Neuronal stem cell (in vitro differentiated cells): ENCODE data around the gene TIMP1.

Experiments used
- DNase-seq: peaks from one replicate; pipeline ENCODE4 v3.0.0-alpha.2; 2013; ENCODE audit warnings: low spot score
- H2AFZ ChIP-seq: one replicate; pipeline ENCODE4 v1.6.1; 2013; ENCODE audit warnings: mild to moderate bottlenecking, low read length, inconsistent platforms
- H2AK5ac ChIP-seq: 2 replicates; pipeline ENCODE4 v1.6.1; 2013; ENCODE audit warnings: low read depth, mild to moderate bottlenecking, inconsistent platforms, low read length, moderate library complexity, mixed read lengths
- H2BK120ac ChIP-seq: 2 replicates; pipeline ENCODE4 v1.6.1; 2013; ENCODE audit warnings: low read depth, mild to moderate bottlenecking, inconsistent platforms, low read length, moderate library complexity, mixed read lengths
- H2BK12ac ChIP-seq: one replicate; pipeline ENCODE4 v1.6.1; 2013; ENCODE audit warnings: low read length, inconsistent platforms
- H2BK15ac ChIP-seq: 2 replicates; pipeline ENCODE4 v1.6.1; 2013; ENCODE audit warnings: mild to moderate bottlenecking, low read length, inconsistent platforms, mixed read lengths
- H2BK5ac ChIP-seq: one replicate; pipeline ENCODE4 v1.6.1; 2013; ENCODE audit warnings: inconsistent platforms, mild to moderate bottlenecking, low read length, moderate library complexity
- H3K14ac ChIP-seq: one replicate; pipeline ENCODE4 v1.6.1; 2013; ENCODE audit warnings: low read length, inconsistent platforms
- H3K18ac ChIP-seq: 2 replicates; pipeline ENCODE4 v1.6.1; 2013; ENCODE audit warnings: low read length, inconsistent platforms
- H3K23ac ChIP-seq: 2 replicates; pipeline ENCODE4 v1.6.1; 2013; ENCODE audit warnings: low read depth, mild to moderate bottlenecking, mixed read lengths, low read length, inconsistent platforms; ENCODE audit not compliant: poor library complexity
- H3K27ac ChIP-seq: replicated peaks from 3 replicates; pipeline ENCODE4 v1.5.1; 2013; ENCODE audit warnings: low read length, inconsistent platforms
- H3K27me3 ChIP-seq, 3 experiments: 2 replicates each; pipeline ENCODE4 v1.6.1; 2013; ENCODE audit warnings: low read length in 3 of 3, mild to moderate bottlenecking in 2 of 3, inconsistent platforms in 1 of 3, low read depth in 1 of 3, mixed read lengths in 1 of 3, moderate library complexity in 1 of 3; ENCODE audit not compliant: control insufficient read depth in 3 of 3, insufficient read depth in 3 of 3
- H3K36me3 ChIP-seq, 2 donors: replicated peaks in 1 of 2; 2 replicates each; pipeline ENCODE4 v1.6.1; 2013; ENCODE audit warnings: low read length in 2 of 2; ENCODE audit not compliant: control insufficient read depth in 2 of 2, insufficient read depth in 2 of 2
- H3K4ac ChIP-seq: 2 replicates; pipeline ENCODE4 v1.6.1; 2013; ENCODE audit warnings: inconsistent platforms, mild to moderate bottlenecking, low read length, moderate library complexity
- H3K4me1 ChIP-seq, 2 donors: 1 replicate in 1 of 2; 2 replicates in 1 of 2; pipeline ENCODE4 v1.6.1; 2013; ENCODE audit warnings: low read length in 2 of 2, low read depth in 1 of 2; ENCODE audit not compliant: control insufficient read depth in 2 of 2, insufficient read depth in 1 of 2
- H3K4me2 ChIP-seq: one replicate; pipeline ENCODE4 v1.6.1; 2013; ENCODE audit warnings: mild to moderate bottlenecking, low read length, inconsistent platforms; ENCODE audit not compliant: insufficient read depth, poor library complexity, severe bottlenecking
- H3K4me3 ChIP-seq, 2 donors: 2 replicates each; pipeline ENCODE4 v1.5.1; 2013; ENCODE audit warnings: low read length in 2 of 2, mild to moderate bottlenecking in 2 of 2, inconsistent platforms in 1 of 2, moderate library complexity in 1 of 2
- H3K79me1 ChIP-seq: one replicate; pipeline ENCODE4 v1.6.1; 2013; ENCODE audit warnings: low read depth, mild to moderate bottlenecking, inconsistent platforms, low read length, moderate library complexity
- H3K9ac ChIP-seq: one replicate; pipeline ENCODE4 v1.6.1; 2013; ENCODE audit warnings: mild to moderate bottlenecking, low read depth, low read length, inconsistent platforms; ENCODE audit not compliant: poor library complexity
- H3K9me3 ChIP-seq, 2 donors: replicated peaks in 1 of 2; 2 replicates each; pipeline versions ENCODE3 to v1.6.1; 2013; ENCODE audit warnings: low read length in 2 of 2, mild to moderate bottlenecking in 2 of 2, inconsistent platforms in 1 of 2, low read depth in 1 of 2, mixed read lengths in 1 of 2, moderate library complexity in 1 of 2; ENCODE audit not compliant: control insufficient read depth in 2 of 2, insufficient read depth in 1 of 2
- H4K8ac ChIP-seq: one replicate; pipeline ENCODE4 v1.6.1; 2013; ENCODE audit warnings: low read depth, mild to moderate bottlenecking, inconsistent platforms, low read length, moderate library complexity
- H4K91ac ChIP-seq: one replicate; pipeline ENCODE4 v1.6.1; 2013; ENCODE audit warnings: low read length, low read depth, mild to moderate bottlenecking, inconsistent platforms; ENCODE audit not compliant: poor library complexity
- WGBS, 2 donors: extraction: QIAGEN DNeasy Blood & Tissue Kit; methylation state at CpG; one replicate each; pipeline ENCODE4 v1.1.7; 2013; ENCODE audit warnings: missing lambda C conversion rate in 2 of 2, mixed read lengths in 1 of 2; ENCODE audit not compliant: insufficient read length in 2 of 2, insufficient replicate concordance in 1 of 2; ENCODE audit errors: extremely low coverage in 2 of 2; 5-methylcytosine and 5-hydroxymethylcytosine counted together

Gene TIMP1

GRCh38 chrX:47578692-47579091 lies 3.5 kb upstream of the TIMP1 start:
- no peak overlapping the region for H2AK5ac ChIP-seq
- WGBS, 2 donors: no CpG with 5 or more reads among the region's 16 CpGs
- H2BK12ac ChIP-seq: no peak overlapping the region
- no peak overlapping the region for H2AFZ ChIP-seq
- no peak overlapping the region for H3K4me3 ChIP-seq
- no peak overlapping the region for H3K23ac ChIP-seq
- no peak overlapping the region for H3K4ac ChIP-seq
- DNase-seq: no peak
- H3K27ac ChIP-seq: no peak overlapping the region
- H2BK15ac ChIP-seq: no peak overlapping the region
- no peak overlapping the region for H3K4me2 ChIP-seq
- no peaks in the 10 kb centered on the region for H3K36me3 ChIP-seq
- H4K8ac ChIP-seq: no peak overlapping the region
- peak overlapping the region; percentile 21 for H3K9ac ChIP-seq
- H3K14ac ChIP-seq: no peak overlapping the region
- H3K4me1 ChIP-seq: peaks cover 0 to 5% of the 10 kb centered on the region in 2 donors
- H3K27me3 ChIP-seq: no peaks in the 10 kb centered on the region
- H2BK120ac ChIP-seq: no peak overlapping the region
- peaks cover 2% of the 10 kb centered on the region for H3K79me1 ChIP-seq
- H2BK5ac ChIP-seq: no peak overlapping the region
- H4K91ac ChIP-seq: no peak overlapping the region
- no peaks in the 10 kb centered on the region for H3K9me3 ChIP-seq
- no peak overlapping the region for H3K18ac ChIP-seq

GRCh38 chrX:47579537-47579936 lies 2.7 kb upstream of the TIMP1 start:
- no CpG with 5 or more reads among the region's 9 CpGs for WGBS, 2 donors
- DNase-seq: no peak
- H3K27ac ChIP-seq: no peak overlapping the region
- H4K8ac ChIP-seq: no peak overlapping the region
- H2AFZ ChIP-seq: no peak overlapping the region
- no peak overlapping the region for H2BK120ac ChIP-seq
- H2BK5ac ChIP-seq: no peak overlapping the region
- no peaks in the 10 kb centered on the region for H3K9me3 ChIP-seq
- no peak overlapping the region for H3K23ac ChIP-seq
- H3K27me3 ChIP-seq: peaks cover 0 to under 1% (median 0%) of the 10 kb centered on the region in 3 experiments
- no peak overlapping the region for H2BK12ac ChIP-seq
- peaks cover 0 to 1% of the 10 kb centered on the region in 2 donors for H3K36me3 ChIP-seq
- H4K91ac ChIP-seq: no peak overlapping the region
- H3K4ac ChIP-seq: no peak overlapping the region
- no peak overlapping the region for H2BK15ac ChIP-seq
- H3K4me2 ChIP-seq: no peak overlapping the region
- H2AK5ac ChIP-seq: no peak overlapping the region
- no peak overlapping the region for H3K14ac ChIP-seq
- H3K9ac ChIP-seq: no peak overlapping the region
- H3K18ac ChIP-seq: no peak overlapping the region
- H3K4me3 ChIP-seq: no peak overlapping the region
- no peaks in the 10 kb centered on the region for H3K79me1 ChIP-seq
- H3K4me1 ChIP-seq: peaks cover 0 to 5% of the 10 kb centered on the region in 2 donors

GRCh38 chrX:47583240-47583861 lies 1.1 kb downstream of the TIMP1 start:
- Histone ChIP-seq H3K18ac (no peak overlapping the region), H3K23ac (no peak overlapping the region), H2BK15ac (no peak overlapping the region), H3K4me1 (no peaks in the 10 kb centered on the region), H3K79me1 (no peaks in the 10 kb centered on the region), H3K9ac (no peak overlapping the region), H2AK5ac (no peak overlapping the region), H2BK12ac (no peak overlapping the region), H3K9me3 (no peaks in the 10 kb centered on the region), H3K14ac (no peak overlapping the region), H3K27me3 (peaks cover 0 to 3% (median 0%) of the 10 kb centered on the region in 3 experiments), H2AFZ (no peak overlapping the region), H2BK5ac (no peak overlapping the region), H3K4ac (no peak overlapping the region), H4K91ac (no peak overlapping the region), H2BK120ac (no peak overlapping the region), H3K4me2 (no peak overlapping the region), H4K8ac (no peak overlapping the region), H3K36me3 (peaks cover 0 to 18% of the 10 kb centered on the region in 2 donors), H3K27ac (no peak overlapping the region), H3K4me3 (no peak overlapping the region)
- 100% methylated on average over 1 of the region's 8 CpGs; no CpG with 5 or more reads in 1 of the 2 donors for WGBS, 2 donors
- DNase-seq: no peak

- H3K27me3 ChIP-seq: peaks cover 0 to 3% (median 0%) of the 10 kb centered on the region in 3 experiments
These were observed 2.5 kb downstream of the TIMP1 start for GRCh38 chrX:47584714-47585113.

More at GRCh38 chrX:47584714-47585113, 2.5 kb downstream of the TIMP1 start:
- H2AK5ac ChIP-seq: no peak overlapping the region
- no peak overlapping the region for H3K18ac ChIP-seq
- H3K4me2 ChIP-seq: no peak overlapping the region
- no CpG with 5 or more reads among the region's 6 CpGs for WGBS, 2 donors
- H2AFZ ChIP-seq: no peak overlapping the region
- no peak overlapping the region for H4K91ac ChIP-seq
- H2BK5ac ChIP-seq: no peak overlapping the region
- H3K4ac ChIP-seq: no peak overlapping the region
- H2BK12ac ChIP-seq: no peak overlapping the region
- no peak for DNase-seq
- no peak overlapping the region for H2BK120ac ChIP-seq
- no peaks in the 10 kb centered on the region for H3K79me1 ChIP-seq
- no peak overlapping the region for H3K23ac ChIP-seq
- H2BK15ac ChIP-seq: no peak overlapping the region
- H3K9me3 ChIP-seq: no peaks in the 10 kb centered on the region
- H4K8ac ChIP-seq: no peak overlapping the region
- peaks cover 0 to 18% of the 10 kb centered on the region in 2 donors for H3K36me3 ChIP-seq
- no peak overlapping the region for H3K4me3 ChIP-seq
- no peak overlapping the region for H3K27ac ChIP-seq
- H3K4me1 ChIP-seq: no peaks in the 10 kb centered on the region
- no peak overlapping the region for H3K9ac ChIP-seq
- no peak overlapping the region for H3K14ac ChIP-seq
